RCC 7860 (cell line): Measurements from ENCODE around the gene KRTAP5-8.
A peak's percentile ranks its signal among the peaks of the same experiment; 100 is the strongest.
"Not testable (repeated sequence)": the region's sequence is repeated elsewhere in the genome, so short reads cannot be mapped to it uniquely, and the experiment has no call there.

Source experiments
- DNase-seq: peaks from one replicate; pipeline ENCODE4 v3.0.0-alpha.2; 2015; ENCODE audit warnings: low spot score
- FAIRE-seq: peaks from 2 replicates; lab custom pipeline; 2012; peaks lifted over from hg19 to GRCh38; lab: Jason Lieb, UNC

The KRTAP5-8 gene

GRCh38 chr11:71568704-71569349 lies 31.0 kb downstream of the KRTAP5-8 start:
- no peak for DNase-seq
- FAIRE-seq, result no peak

DNA sequence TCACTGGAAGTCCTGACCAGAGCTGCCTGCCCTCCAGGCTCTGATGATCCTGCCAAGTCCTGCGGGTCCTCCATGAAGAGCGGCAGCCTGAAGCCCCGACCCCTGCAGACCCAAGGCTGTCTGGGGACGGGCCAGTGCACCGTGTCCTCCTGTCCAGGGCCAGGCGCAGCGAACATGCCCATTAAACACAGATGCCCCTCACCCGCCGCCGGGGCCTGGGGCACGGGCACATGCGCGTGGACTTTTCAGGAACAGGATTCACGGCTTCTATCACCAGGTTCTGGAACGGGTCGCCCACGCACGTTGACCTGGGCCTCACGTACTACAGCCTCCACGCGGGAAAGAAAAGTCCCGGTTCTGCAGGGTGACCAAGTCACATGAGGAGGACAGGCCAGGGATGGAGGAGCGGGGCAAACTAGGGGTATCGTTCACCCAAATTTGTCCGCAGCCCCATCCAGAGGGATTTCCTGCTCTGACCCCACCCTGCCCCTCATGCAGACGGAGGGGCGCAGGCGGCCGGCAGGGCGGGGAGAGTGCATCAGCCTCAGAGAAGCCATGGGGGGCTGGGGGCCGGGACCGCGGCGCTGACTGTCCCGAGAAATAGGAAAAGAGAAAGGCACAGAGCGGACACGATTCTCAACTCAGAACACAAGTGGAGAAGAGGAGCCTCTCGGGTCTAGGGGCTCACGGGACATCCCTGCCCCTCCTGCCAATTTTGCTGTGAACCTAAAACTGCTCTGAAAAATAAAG lies 33.5 kb downstream of the KRTAP5-8 start:
- FAIRE-seq, result not testable (repeated sequence)

GRCh38 chr11:71572811-71573210 lies 35.0 kb downstream of the KRTAP5-8 start:
- no peak for FAIRE-seq
- no peak for DNase-seq

More for the DNA sequence above, 33.5 kb downstream of the KRTAP5-8 start:
- DNase-seq, result not testable (repeated sequence)

DNA sequence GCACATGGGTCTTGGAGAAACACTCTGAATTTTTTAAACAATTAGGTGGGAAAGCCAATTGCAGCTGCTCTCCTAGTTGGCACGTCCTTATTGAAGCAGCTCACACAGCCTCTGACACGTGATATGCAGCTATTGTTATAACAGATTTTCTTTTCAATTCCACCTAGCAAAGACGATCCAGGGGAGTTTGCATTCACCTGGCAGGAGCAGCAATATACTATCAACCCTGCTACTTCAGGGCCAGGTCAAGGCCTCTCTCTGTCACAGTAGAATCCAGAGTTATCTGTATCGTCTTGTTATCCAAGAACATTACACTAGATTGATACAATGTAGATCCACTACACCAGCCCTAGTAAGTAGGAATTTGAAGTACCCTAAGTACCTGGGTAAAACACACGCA lies 36.6 kb downstream of the KRTAP5-8 start:
- DNase-seq (no peak), FAIRE-seq (no peak)

GRCh38 chr11:71575723-71576424 lies 38.0 kb downstream of the KRTAP5-8 start:
- DNase-seq (no peak), FAIRE-seq (no peak)

GRCh38 chr11:71576688-71577465 lies 39.1 kb downstream of the KRTAP5-8 start:
- FAIRE-seq, DNase-seq: not testable (repeated sequence)

DNA sequence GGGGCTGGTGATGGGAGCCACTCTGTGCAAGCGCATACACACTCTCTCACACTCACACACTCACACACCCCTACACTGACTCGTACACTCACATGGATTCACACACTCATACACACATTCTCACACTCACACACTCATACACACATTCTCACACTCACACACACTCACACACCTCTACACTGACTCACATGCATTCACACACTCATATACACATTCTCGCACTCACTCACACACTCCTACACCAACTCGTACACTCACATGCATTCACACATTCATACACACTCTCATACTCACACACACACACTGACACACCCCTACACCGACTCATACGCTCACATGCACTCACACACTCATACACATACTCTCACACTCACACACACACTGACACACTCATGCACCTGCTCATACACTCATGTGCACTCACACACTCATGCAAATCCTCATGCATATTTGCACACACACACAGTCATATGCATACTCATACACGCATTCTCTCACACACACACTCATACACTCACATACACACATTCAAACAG lies 39.7 kb downstream of the KRTAP5-8 start:
- DNase-seq, result no peak
- no peak for FAIRE-seq

GRCh38 chr11:71579513-71579912 lies 41.7 kb downstream of the KRTAP5-8 start:
- not testable (repeated sequence) for DNase-seq, FAIRE-seq

GRCh38 chr11:71580057-71581003 lies 42.5 kb downstream of the KRTAP5-8 start:
- peak; percentile 33 for DNase-seq
- FAIRE-seq, result no peak

GRCh38 chr11:71581826-71582225 lies 44.0 kb downstream of the KRTAP5-8 start:
- FAIRE-seq, result no peak
- no peak for DNase-seq

DNA sequence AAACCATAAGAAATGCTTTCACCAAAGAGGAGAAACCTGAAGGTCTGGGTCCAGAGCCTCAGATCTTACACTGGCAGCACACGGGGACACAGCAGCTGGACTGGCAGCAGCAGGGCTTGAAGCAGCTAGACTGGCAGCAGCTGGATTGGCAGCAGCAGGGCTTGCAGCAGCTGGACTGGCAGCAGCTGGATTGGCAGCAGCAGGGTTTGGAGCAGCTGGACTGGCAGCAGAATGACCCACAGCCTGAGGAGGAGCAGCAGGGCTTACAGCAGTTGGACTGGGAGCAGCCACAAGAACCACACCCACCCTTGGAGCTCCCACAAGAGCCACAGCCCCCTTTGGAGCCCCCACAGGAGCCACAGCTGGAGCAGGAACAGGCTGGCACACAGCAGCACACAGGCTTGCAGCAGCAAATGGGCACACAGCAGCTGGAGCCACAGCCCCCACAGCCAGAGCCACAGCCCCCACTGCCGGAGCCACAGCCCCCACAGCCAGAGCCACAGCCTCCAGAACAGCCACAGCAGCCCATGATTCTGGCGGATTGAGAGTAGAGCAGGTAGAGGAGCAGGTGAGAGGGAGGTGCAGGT lies 44.6 kb downstream of the KRTAP5-8 start, which contains the start of gene KRTAP5-11:
Gene KRTAP5-11, minus strand, starts transcription at position 567 of the 587 bp plus-strand sequence. Its CDS starts 38 bp downstream, at position 529.
- FAIRE-seq (no peak), DNase-seq (no peak)

- not testable (repeated sequence) for FAIRE-seq, DNase-seq
Measured at GRCh38 chr11:71582969-71583368, 45.1 kb downstream of the KRTAP5-8 start.

DNA sequence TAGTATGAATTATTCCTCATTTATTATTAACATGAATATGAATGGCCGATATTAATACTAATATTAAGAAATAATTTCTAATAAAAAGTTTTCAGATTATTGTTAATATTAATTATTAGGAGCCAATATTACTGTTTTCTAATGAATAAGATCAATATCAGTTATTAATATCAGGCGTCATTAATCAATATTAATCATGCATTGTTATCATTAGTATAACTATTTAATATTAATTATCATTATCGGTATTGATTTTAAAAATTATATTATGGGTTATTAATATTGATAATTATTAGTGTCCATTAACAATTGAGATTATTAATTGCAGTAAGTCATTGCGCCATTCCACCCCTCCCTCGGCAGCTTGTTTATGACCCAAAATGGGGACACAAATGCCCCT lies 47.8 kb downstream of the KRTAP5-8 start:
- not testable (repeated sequence) for FAIRE-seq, DNase-seq

GRCh38 chr11:71588314-71588713 lies 50.5 kb downstream of the KRTAP5-8 start:
- DNase-seq, FAIRE-seq: not testable (repeated sequence)
